H1 (cell line): Measurements from ENCODE around the gene BIRC7. TPM values are rescaled to one million over a fixed set of nuclear protein-coding genes. Genes with fewer than 3 reads are reported as not detected.
A peak's percentile ranks its signal among the peaks of the same experiment; 100 is the strongest.

ENCODE experiments used
- ASH2L ChIP-seq: fragments of 200-600, 300-600 bp; sonication (generic); IDR thresholded peaks from one replicate; pipeline ENCODE4 v1.7.1; 2017; ENCODE audit warnings: low read length
- ATF2 ChIP-seq: IDR thresholded peaks from 2 replicates; pipeline ENCODE4 v1.6.1; 2012; ENCODE audit warnings: low read length, inconsistent platforms
- BACH1 ChIP-seq: IDR thresholded peaks from 2 replicates; pipeline ENCODE4 v1.6.1; 2012; ENCODE audit warnings: low read length, improper control_type of control experiment
- CEBPB ChIP-seq: IDR thresholded peaks from 2 replicates; pipeline ENCODE4 v1.6.1; 2012; ENCODE audit warnings: low read depth, low read length
- CHD1 ChIP-seq: IDR thresholded peaks from 2 replicates; pipeline ENCODE4 v1.6.1; 2012; ENCODE audit warnings: low read depth, low read length, improper control_type of control experiment
- E2F6 ChIP-seq: IDR thresholded peaks from 2 replicates; pipeline ENCODE4 v1.6.1; 2012; ENCODE audit warnings: inconsistent platforms
- EGR1 ChIP-seq: IDR thresholded peaks from 2 replicates; pipeline ENCODE4 v1.6.1; 2011; ENCODE audit warnings: low read depth, low read length, borderline replicate concordance
- EP300 ChIP-seq, 2 experiments: IDR thresholded peaks; 1 replicate in 1 of 2; 2 replicates in 1 of 2; pipeline ENCODE4 v1.6.1; 2011 to 2012; ENCODE audit warnings: low read depth in 2 of 2, low read length in 2 of 2, mild to moderate bottlenecking in 2 of 2, borderline replicate concordance in 1 of 2, inconsistent platforms in 1 of 2, moderate library complexity in 1 of 2
- FOSL1 ChIP-seq: IDR thresholded peaks from 2 replicates; pipeline ENCODE4 v1.6.1; 2011; ENCODE audit warnings: mild to moderate bottlenecking, low read depth, low read length, moderate library complexity; ENCODE audit not compliant: insufficient read depth
- GABPA ChIP-seq: IDR thresholded peaks from 2 replicates; pipeline ENCODE4 v1.6.1; 2011; ENCODE audit warnings: mild to moderate bottlenecking, low read length, moderate library complexity, borderline replicate concordance; ENCODE audit not compliant: insufficient read depth
- KDM1A ChIP-seq: fragments of 200-600, 300-600 bp; sonication (generic); IDR thresholded peaks from 2 replicates; pipeline ENCODE4 v1.7.1; 2016; ENCODE audit warnings: mild to moderate bottlenecking, low read length, borderline replicate concordance
- KDM4A ChIP-seq: IDR thresholded peaks from one replicate; pipeline ENCODE4 v1.7.1; 2012; ENCODE audit warnings: low read depth, mild to moderate bottlenecking, moderate library complexity, low read length, inconsistent platforms; ENCODE audit not compliant: severe bottlenecking
- MAFK ChIP-seq: IDR thresholded peaks from 2 replicates; pipeline ENCODE4 v1.6.1; 2012; ENCODE audit warnings: low read depth, mild to moderate bottlenecking, improper control_type of control experiment, low read length
- NRF1 ChIP-seq: IDR thresholded peaks from 2 replicates; pipeline ENCODE4 v1.6.1; 2011; ENCODE audit warnings: mild to moderate bottlenecking, low read depth, low read length, improper control_type of control experiment
- POLR2AphosphoS5 ChIP-seq: IDR thresholded peaks from 2 replicates; pipeline ENCODE4 v1.6.1; 2011; ENCODE audit warnings: low read depth, low read length
- RAD21 ChIP-seq, 2 experiments: IDR thresholded peaks in 1 of 2; conservative IDR thresholded peaks in 1 of 2; 2 replicates each; pipeline ENCODE4 v1.6.1; 2011; ENCODE audit warnings: low read depth in 2 of 2, low read length in 2 of 2, improper control_type of control experiment in 1 of 2, inconsistent platforms in 1 of 2, mild to moderate bottlenecking in 1 of 2, moderate library complexity in 1 of 2
- RBBP5 ChIP-seq: IDR thresholded peaks from 2 replicates; pipeline ENCODE4 v1.7.1; 2012; ENCODE audit warnings: low read depth, mild to moderate bottlenecking, inconsistent platforms, low read length, moderate library complexity, borderline replicate concordance
- SP1 ChIP-seq: IDR thresholded peaks from 2 replicates; pipeline ENCODE4 v1.6.1; 2011; ENCODE audit warnings: low read depth, low read length
- SRF ChIP-seq: IDR thresholded peaks from 2 replicates; pipeline ENCODE4 v1.6.1; 2011; ENCODE audit warnings: mild to moderate bottlenecking, low read depth, low read length, moderate library complexity
- SUZ12 ChIP-seq: fragments of 200-600 bp; sonication (generic); IDR thresholded peaks from 2 replicates; pipeline ENCODE4 v1.6.1; 2012; ENCODE audit warnings: mild to moderate bottlenecking, inconsistent platforms, low read length, moderate library complexity, mixed read lengths
- TEAD4 ChIP-seq: IDR thresholded peaks from 2 replicates; pipeline ENCODE4 v1.6.1; 2012; ENCODE audit warnings: low read depth, low read length, inconsistent platforms, mixed read lengths
- YY1 ChIP-seq: IDR thresholded peaks from 2 replicates; pipeline ENCODE4 v1.6.1; 2011; ENCODE audit warnings: low read depth, mild to moderate bottlenecking, low read length
- polyA plus RNA-seq, 7 experiments: library from polyadenylated mRNA; depleted of rRNA in 3 of 7; stranded (reverse) in 5 of 7; unstranded in 2 of 7; fragments of >200 nt in 5 of 7; fragments of 200-250 nt in 2 of 7; gene quantifications; 1 replicate in 5 of 7; 2 replicates in 1 of 7; 4 replicates in 1 of 7; pipeline versions ENCODE4 v1.2.1 to v1.2.3, GENCODE V29; 2011 to 2013; ENCODE audit warnings: missing spikeins in 2 of 7, mixed read lengths in 2 of 7
- total RNA-seq: library from RNA; stranded (reverse); fragmentation: NEBNext Ultra II Directional; extraction: Animal tissue kit (Norgen Biotek cat#: 25700); gene quantifications from 2 replicates; pipeline ENCODE4 v1.2.1, GENCODE V29; 2021

The BIRC7 gene
- total and polyA plus RNA-seq, 2 of the 8 experiments (the other 6 are each of a cell fraction or from before 2014, with no cell fraction given), result 0.11 to 0.41 TPM

- TF ChIP-seq KDM4A, result peak; percentile 18
- no peak for TF ChIP-seq BACH1
- TF ChIP-seq ATF2, result no peak
- TF ChIP-seq RBBP5, result no peak; the same call in 1 of the 2 replicates
- TF ChIP-seq RAD21 (IDR thresholded peaks at IDR 0.05 in 1 of 2, conservative IDR thresholded peaks at IDR 0.05 in 1 of 2; ENCODE audit: low read depth in 2 of 2, low read length in 2 of 2), result no peak
- TF ChIP-seq EP300 (IDR thresholded peaks at IDR 0.05; ENCODE audit: borderline replicate concordance in 1 of 2, low read depth in 2 of 2, low read length in 2 of 2), result 0 out of 3 replicates have a peak, but pooled peaks of 1 of the 2 experiments have one; percentile 10
- TF ChIP-seq YY1, result peak; percentile 62; the same call in 1 of the 2 replicates
- TF ChIP-seq CHD1, result no peak
- no peak for TF ChIP-seq SUZ12
- TF ChIP-seq NRF1, result peak; percentile 24; the same call in 1 of the 2 replicates
- peak; percentile 89 for TF ChIP-seq EGR1
- no peak for TF ChIP-seq TEAD4
- TF ChIP-seq ASH2L, result no peak
- peak; percentile 91 for TF ChIP-seq E2F6
- no peak for TF ChIP-seq SP1
- TF ChIP-seq GABPA, result no peak
- TF ChIP-seq CEBPB, result no peak
- no peak for TF ChIP-seq KDM1A
- TF ChIP-seq MAFK, result no peak
- TF ChIP-seq POLR2AphosphoS5, result no peak
- TF ChIP-seq FOSL1, result no peak
- no peak for TF ChIP-seq SRF
Measured at GRCh38 chr20:63216041-63216848, 19.5 kb upstream of the BIRC7 start, which contains the start of gene YTHDF1 (continued).
